Measurements from ENCODE around the gene ACAA1.

ACAA1 gene

GRCh38 chr3:38110314-38111050 lies 26.4 kb downstream of the ACAA1 start:
- DNase-seq (ENCODE audit: low spot score in 2 of 2) (no peak), ATAC-seq (replicated peaks; ENCODE audit: extremely low read depth, poor library complexity, severe bottlenecking) (no peak)
- Mint-ChIP-seq H3K27ac (ENCODE audit: low read depth) (no peak overlapping the region), H3K36me3 (ENCODE audit: insufficient read depth) (peaks cover 2% of the 10 kb centered on the region), H3K9me3 (peaks cover 4% of the 10 kb centered on the region), H3K4me3 (no peak overlapping the region), H3K27me3 (peaks cover 7% of the 10 kb centered on the region), H3K4me1 (peaks cover 2% of the 10 kb centered on the region)

GRCh38 chr3:38109580-38110313 lies 27.2 kb downstream of the ACAA1 start:
- Mint-ChIP-seq H3K4me1 (no peaks in the 10 kb centered on the region), H3K4me3 (no peak overlapping the region), H3K9me3 (peaks cover 6% of the 10 kb centered on the region), H3K27ac (ENCODE audit: low read depth) (no peak overlapping the region), H3K27me3 (peaks cover 14% of the 10 kb centered on the region), H3K36me3 (ENCODE audit: insufficient read depth) (peaks cover 2% of the 10 kb centered on the region)
- DNase-seq (ENCODE audit: low spot score in 2 of 2) (no peak), ATAC-seq (replicated peaks; ENCODE audit: extremely low read depth, poor library complexity, severe bottlenecking) (no peak)

GRCh38 chr3:38108649-38109579 lies 28.0 kb downstream of the ACAA1 start:
- peaks cover 16% of the 10 kb centered on the region for H3K27me3 Mint-ChIP-seq
- peaks cover 6% of the 10 kb centered on the region for H3K9me3 Mint-ChIP-seq

GRCh38 chr3:38107911-38108648 lies 28.8 kb downstream of the ACAA1 start:
- Mint-ChIP-seq H3K27ac (ENCODE audit: low read depth) (no peak overlapping the region), H3K4me1 (no peaks in the 10 kb centered on the region), H3K36me3 (ENCODE audit: insufficient read depth) (peaks cover 2% of the 10 kb centered on the region), H3K27me3 (peaks cover 16% of the 10 kb centered on the region), H3K9me3 (peaks cover 6% of the 10 kb centered on the region), H3K4me3 (no peak overlapping the region)
- DNase-seq (ENCODE audit: low spot score in 2 of 2) (no peak), ATAC-seq (replicated peaks; ENCODE audit: extremely low read depth, poor library complexity, severe bottlenecking) (no peak)

More at GRCh38 chr3:38108649-38109579, 28.0 kb downstream of the ACAA1 start:
- Mint-ChIP-seq H3K36me3 (ENCODE audit: insufficient read depth) (peaks cover 2% of the 10 kb centered on the region), H3K4me3 (no peak overlapping the region), H3K27ac (ENCODE audit: low read depth) (no peak overlapping the region), H3K4me1 (no peaks in the 10 kb centered on the region)
- DNase-seq (ENCODE audit: low spot score in 2 of 2), result no peak
- ATAC-seq (replicated peaks; ENCODE audit: extremely low read depth, poor library complexity, severe bottlenecking), result no peak

DNA sequence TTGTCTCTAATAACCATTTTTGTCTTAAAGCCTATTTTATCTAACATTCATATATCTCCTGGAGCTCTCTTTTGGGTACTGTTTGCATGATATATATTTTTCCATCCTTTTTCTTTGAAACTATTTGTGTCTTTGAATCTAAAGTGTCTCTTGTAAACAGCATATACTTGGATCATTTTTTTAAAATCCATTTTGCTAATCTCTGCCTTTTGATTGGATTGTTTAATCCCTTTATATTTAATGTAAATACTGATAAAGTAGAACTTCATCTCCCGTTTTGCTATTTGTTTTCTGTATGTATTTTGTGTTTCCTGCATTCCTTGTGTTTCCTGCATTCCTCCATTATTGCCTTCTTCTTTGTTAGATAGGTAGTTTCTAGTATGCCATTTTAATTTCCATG lies 31.4 kb downstream of the ACAA1 start:
- peaks cover 16% of the 10 kb centered on the region for H3K27me3 Mint-ChIP-seq
- no peak overlapping the region for H3K4me3 Mint-ChIP-seq
- no peak overlapping the region for H3K27ac Mint-ChIP-seq (ENCODE audit: low read depth)
- peaks cover 2% of the 10 kb centered on the region for H3K36me3 Mint-ChIP-seq (ENCODE audit: insufficient read depth)
- H3K9me3 Mint-ChIP-seq, result peaks cover 6% of the 10 kb centered on the region
- ATAC-seq (replicated peaks; ENCODE audit: extremely low read depth, poor library complexity, severe bottlenecking) (no peak), DNase-seq (ENCODE audit: low spot score in 2 of 2) (no peak)
- H3K4me1 Mint-ChIP-seq, result no peaks in the 10 kb centered on the region

- Mint-ChIP-seq H3K27ac (ENCODE audit: low read depth) (no peak overlapping the region), H3K4me1 (no peaks in the 10 kb centered on the region), H3K36me3 (ENCODE audit: insufficient read depth) (no peaks in the 10 kb centered on the region), H3K27me3 (peaks cover 45% of the 10 kb centered on the region), H3K9me3 (peaks cover 6% of the 10 kb centered on the region), H3K4me3 (no peak overlapping the region)
- ATAC-seq (replicated peaks; ENCODE audit: extremely low read depth, poor library complexity, severe bottlenecking) (no peak), DNase-seq (ENCODE audit: low spot score in 2 of 2) (no peak)
These were observed 34.5 kb downstream of the ACAA1 start for GRCh38 chr3:38102444-38102814.

- peaks cover 6% of the 10 kb centered on the region for H3K9me3 Mint-ChIP-seq
- DNase-seq (ENCODE audit: low spot score in 2 of 2), result no peak
- no peak overlapping the region for H3K4me3 Mint-ChIP-seq
- no peaks in the 10 kb centered on the region for H3K4me1 Mint-ChIP-seq
- peaks cover 45% of the 10 kb centered on the region for H3K27me3 Mint-ChIP-seq
- no peak overlapping the region for H3K27ac Mint-ChIP-seq (ENCODE audit: low read depth)
- no peaks in the 10 kb centered on the region for H3K36me3 Mint-ChIP-seq (ENCODE audit: insufficient read depth)
- ATAC-seq (replicated peaks; ENCODE audit: extremely low read depth, poor library complexity, severe bottlenecking), result no peak
These were observed 35.0 kb downstream of the ACAA1 start for GRCh38 chr3:38101811-38102443.

GRCh38 chr3:38100498-38100897 lies 36.4 kb downstream of the ACAA1 start:
- no peak overlapping the region for H3K27ac Mint-ChIP-seq (ENCODE audit: low read depth)
- H3K4me3 Mint-ChIP-seq, result no peak overlapping the region
- no peaks in the 10 kb centered on the region for H3K36me3 Mint-ChIP-seq (ENCODE audit: insufficient read depth)
- DNase-seq (ENCODE audit: low spot score in 2 of 2) (no peak), ATAC-seq (replicated peaks; ENCODE audit: extremely low read depth, poor library complexity, severe bottlenecking) (no peak)
- peaks cover 39% of the 10 kb centered on the region for H3K27me3 Mint-ChIP-seq
- no peaks in the 10 kb centered on the region for H3K4me1 Mint-ChIP-seq
- peaks cover 2% of the 10 kb centered on the region for H3K9me3 Mint-ChIP-seq

DNA sequence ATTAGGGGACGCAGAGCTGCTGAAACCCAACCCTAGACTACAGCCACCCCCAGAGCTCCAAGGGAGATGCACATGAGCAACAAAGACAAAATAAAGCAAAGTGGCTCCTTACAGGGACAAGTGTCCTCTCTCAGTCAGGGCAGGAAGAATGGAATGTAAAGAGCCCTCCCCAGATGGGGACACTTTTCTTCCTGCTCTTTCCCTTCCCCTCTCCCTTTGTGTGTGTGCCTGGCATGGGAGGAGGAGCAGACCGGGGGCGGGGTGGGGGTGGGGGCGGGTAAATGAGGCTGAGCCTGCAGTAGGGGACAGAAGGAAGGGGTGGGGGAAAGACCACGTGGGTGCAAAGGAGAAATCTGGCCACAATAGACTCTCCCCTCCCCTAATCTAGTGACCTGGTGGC lies 37.4 kb downstream of the ACAA1 start:
- peaks cover 2% of the 10 kb centered on the region for H3K36me3 Mint-ChIP-seq (ENCODE audit: insufficient read depth)
- H3K4me1 Mint-ChIP-seq, result no peaks in the 10 kb centered on the region
- no peak overlapping the region for H3K4me3 Mint-ChIP-seq
- DNase-seq (ENCODE audit: low spot score in 2 of 2) (no peak), ATAC-seq (replicated peaks; ENCODE audit: extremely low read depth, poor library complexity, severe bottlenecking) (no peak)
- peaks cover 30% of the 10 kb centered on the region for H3K27me3 Mint-ChIP-seq
- H3K27ac Mint-ChIP-seq (ENCODE audit: low read depth), result no peak overlapping the region
- H3K9me3 Mint-ChIP-seq, result no peaks in the 10 kb centered on the region

- H3K27me3 Mint-ChIP-seq, result peaks cover 30% of the 10 kb centered on the region
- no peak overlapping the region for H3K27ac Mint-ChIP-seq (ENCODE audit: low read depth)
These were observed 38.6 kb downstream of the ACAA1 start for GRCh38 chr3:38098376-38098723.

GRCh38 chr3:38097446-38098375 lies 39.2 kb downstream of the ACAA1 start:
- no peaks in the 10 kb centered on the region for H3K4me1 Mint-ChIP-seq
- H3K27ac Mint-ChIP-seq (ENCODE audit: low read depth), result no peak overlapping the region
- no peak for DNase-seq (ENCODE audit: low spot score in 2 of 2)

More at GRCh38 chr3:38098376-38098723, 38.6 kb downstream of the ACAA1 start:
- H3K4me1 Mint-ChIP-seq, result no peaks in the 10 kb centered on the region
- no peak overlapping the region for H3K4me3 Mint-ChIP-seq
- H3K36me3 Mint-ChIP-seq (ENCODE audit: insufficient read depth), result peaks cover 2% of the 10 kb centered on the region
- H3K9me3 Mint-ChIP-seq, result no peaks in the 10 kb centered on the region
- DNase-seq (ENCODE audit: low spot score in 2 of 2) (no peak), ATAC-seq (replicated peaks; ENCODE audit: extremely low read depth, poor library complexity, severe bottlenecking) (no peak)

More at GRCh38 chr3:38097446-38098375, 39.2 kb downstream of the ACAA1 start:
- H3K9me3 Mint-ChIP-seq, result no peaks in the 10 kb centered on the region
- no peak for ATAC-seq (replicated peaks; ENCODE audit: extremely low read depth, poor library complexity, severe bottlenecking)
- peaks cover 2% of the 10 kb centered on the region for H3K36me3 Mint-ChIP-seq (ENCODE audit: insufficient read depth)
- H3K27me3 Mint-ChIP-seq, result peaks cover 30% of the 10 kb centered on the region
- H3K4me3 Mint-ChIP-seq, result no peak overlapping the region

Measured in central memory CD8-positive, alpha-beta T cell (primary cell).